NOMO-1 treated with DMSO at 0.1 percent for 48 hours (cell line): ENCODE data around the gene COPZ1.
A peak's percentile ranks its signal among the peaks of the same experiment; 100 is the strongest.
"Not testable (repeated sequence)": the region's sequence is repeated elsewhere in the genome, so short reads cannot be mapped to it uniquely, and the experiment has no call there.

Source experiments
- DNase-seq: peaks from one replicate; lab custom pipeline; 2025; ENCODE audit not compliant: unreplicated experiment; lab: John Stamatoyannopoulos, UW

The COPZ1 gene

DNA sequence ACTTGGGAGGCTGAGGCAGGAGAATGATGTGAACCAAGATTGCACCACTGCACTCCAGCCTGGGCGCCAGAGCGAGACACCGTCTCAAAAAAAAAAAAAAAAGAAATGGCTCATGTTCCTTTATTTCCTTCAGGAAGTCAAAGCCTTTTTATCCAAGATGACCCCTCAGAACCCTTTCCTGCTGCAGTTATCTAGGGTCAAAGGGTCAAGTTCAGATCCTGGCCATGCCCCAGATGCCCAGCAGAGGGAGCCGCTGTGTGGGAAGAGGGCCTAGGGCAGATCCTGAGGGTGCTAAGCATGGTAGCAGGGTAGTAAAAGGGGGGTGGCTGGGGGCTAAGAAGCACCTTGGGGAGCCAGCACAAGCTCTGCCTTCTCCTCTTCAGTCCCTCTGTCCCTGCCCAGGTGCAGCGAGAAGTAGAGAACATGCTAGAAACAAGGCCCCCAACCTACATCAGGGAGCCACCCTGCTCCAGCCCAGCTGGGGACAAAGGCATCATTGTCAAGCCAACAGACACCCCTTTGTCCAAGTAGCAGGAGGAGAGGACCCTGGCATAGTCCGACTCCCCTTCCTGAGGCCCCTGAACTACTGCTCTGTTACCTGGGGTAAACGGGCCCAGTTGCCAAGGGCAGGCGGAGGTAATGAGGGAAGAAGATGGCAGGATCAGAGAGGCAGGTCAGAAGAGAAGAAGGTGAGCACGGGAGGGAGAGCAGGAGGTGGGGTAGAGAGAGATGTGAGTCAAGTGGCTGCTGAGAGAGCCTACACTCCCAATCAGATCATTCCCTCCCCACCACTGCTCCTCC is 30.6 kb upstream of the COPZ1 start:
- peak; percentile 45 for DNase-seq

DNA sequence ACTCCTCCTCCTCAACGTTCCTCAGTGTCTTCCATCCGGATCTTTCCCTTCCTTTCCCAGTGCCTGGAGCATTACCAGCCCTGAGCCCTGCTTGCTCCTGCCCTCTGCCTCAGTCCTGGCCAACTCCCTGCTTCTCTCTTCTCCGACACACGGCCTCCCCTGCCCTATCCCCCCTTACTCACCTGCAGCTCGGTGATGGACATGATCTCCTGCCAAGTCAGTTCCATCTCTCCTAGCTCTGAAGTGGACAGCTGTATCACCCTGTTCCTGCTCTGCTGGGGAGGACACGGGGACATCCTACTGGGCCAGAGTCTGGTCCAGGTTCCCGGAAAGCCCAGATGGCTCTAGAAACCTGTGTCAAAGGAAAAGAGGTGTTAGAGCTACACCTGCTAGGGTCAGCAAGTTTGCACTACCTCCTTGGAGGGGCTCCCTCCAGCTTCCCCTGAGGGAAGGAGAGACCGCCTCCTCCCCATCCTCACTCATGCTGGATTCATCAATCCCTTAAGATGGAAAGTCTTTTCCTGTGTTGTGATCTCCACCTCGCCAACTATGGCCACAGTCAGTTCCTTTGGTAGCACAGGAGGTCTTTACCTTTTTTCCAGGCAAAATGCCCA is 29.9 kb upstream of the COPZ1 start:
- DNase-seq: no peak

DNA sequence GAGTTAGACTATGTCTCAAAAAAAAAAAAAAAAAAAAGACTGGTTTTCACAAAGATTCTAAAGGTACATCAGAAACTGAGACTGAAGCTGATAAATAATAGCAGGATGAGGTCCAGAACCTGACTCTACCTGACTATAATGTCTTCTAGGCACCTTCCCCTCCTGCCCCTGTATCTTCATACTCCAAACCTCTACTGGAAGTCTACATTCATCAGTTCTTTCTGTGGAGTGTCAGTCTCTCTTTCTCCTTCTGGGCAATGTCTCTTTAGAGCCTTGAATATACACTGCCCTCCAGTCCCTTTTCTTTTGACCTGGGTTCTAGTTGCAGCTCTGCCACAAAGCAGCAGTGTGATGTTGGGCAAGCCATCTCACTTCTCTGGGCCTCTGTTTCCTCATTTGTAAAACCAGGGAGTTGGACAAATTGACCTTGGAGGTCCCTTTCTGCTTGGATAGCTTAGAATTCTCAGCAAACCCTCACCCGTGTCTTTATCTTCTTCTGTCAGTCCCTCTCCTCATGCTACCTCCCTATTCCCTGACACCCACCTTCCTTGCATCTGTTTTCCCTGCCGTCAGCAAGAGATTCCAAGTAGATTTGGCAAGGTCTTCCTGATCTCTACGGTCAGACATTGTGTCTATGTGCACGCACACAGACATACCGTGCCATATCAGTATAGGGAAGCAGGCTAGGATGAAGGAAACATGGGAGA is 28.4 kb upstream of the COPZ1 start:
- DNase-seq: no peak

DNA sequence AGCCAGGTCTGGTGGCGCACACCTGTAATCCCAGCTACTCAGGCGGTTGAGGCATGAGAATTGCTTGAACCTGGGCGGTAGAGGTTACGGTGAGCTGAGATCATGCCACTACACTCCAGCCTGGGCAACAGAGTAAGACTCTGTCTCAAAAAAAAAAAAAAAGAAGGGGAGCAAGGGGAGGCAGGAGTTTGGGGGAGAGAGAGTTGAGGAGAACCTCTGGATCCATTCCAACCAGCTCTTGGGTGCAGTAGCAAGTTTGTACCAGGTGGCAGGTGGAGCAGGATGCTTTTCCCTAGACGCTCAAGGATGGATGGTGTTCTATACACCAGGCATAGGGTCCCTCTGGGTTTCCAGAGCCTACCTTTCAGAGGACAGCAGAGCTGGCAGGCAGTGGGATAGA is 26.0 kb upstream of the COPZ1 start:
- DNase-seq: no peak

DNA sequence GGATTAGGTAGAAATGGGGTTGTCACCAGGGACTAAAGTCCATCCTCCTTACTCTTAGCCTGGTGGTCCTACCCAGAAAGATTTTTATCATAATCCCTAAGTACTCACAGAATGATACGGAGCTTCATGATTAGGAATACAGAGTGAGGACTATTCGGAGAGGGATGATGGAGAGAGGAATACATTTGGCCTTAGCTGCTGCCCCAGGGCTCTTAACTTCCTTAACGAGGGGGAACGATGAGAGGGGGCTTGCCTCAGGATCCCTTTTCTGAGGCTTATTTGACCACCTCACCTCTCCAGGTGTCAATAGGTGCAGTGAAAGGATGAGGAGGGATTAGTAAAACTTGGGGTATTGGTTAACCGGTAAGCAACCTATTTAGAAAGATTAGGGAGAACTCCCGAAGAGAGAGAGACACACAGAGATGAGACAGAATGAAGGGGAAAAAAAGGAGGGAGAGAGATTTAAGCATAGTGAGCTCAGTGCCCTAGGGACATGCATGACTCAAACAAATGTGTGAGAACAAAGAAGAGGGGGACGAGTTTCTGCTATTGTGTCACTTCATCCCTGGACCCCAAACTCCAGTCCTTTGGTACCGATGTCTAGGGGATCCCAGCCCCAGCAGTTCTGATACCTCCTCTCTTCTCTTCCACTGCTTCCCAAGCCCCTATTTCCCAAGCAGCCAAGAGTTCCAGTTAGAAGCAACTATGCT is 25.3 kb upstream of the COPZ1 start:
- DNase-seq: no peak

DNA sequence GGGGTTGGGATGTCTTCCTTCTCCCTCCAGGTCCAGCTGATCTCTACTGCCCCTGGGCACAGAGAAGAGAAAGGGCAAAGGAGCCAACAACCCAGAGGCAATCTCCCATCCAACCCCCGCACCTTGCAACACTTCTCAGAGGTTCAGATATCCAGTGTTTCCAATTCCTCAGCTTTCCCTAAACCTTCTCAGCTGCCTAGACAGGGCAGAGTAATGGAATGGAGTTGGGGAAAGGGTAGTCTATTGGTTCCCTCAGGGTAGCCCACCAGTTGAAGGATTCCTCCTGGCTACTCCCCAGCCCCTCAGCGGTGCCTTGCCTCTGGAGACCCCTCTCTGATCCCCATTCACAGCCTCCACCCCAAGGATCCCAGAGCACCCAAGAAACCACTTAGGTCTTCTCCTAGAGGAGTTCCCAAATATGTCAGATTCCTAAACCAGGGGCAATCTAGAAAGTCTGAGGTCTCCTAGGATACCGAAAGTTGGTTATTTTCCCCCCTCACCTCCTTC is 24.7 kb upstream of the COPZ1 start:
- no peak for DNase-seq

DNA sequence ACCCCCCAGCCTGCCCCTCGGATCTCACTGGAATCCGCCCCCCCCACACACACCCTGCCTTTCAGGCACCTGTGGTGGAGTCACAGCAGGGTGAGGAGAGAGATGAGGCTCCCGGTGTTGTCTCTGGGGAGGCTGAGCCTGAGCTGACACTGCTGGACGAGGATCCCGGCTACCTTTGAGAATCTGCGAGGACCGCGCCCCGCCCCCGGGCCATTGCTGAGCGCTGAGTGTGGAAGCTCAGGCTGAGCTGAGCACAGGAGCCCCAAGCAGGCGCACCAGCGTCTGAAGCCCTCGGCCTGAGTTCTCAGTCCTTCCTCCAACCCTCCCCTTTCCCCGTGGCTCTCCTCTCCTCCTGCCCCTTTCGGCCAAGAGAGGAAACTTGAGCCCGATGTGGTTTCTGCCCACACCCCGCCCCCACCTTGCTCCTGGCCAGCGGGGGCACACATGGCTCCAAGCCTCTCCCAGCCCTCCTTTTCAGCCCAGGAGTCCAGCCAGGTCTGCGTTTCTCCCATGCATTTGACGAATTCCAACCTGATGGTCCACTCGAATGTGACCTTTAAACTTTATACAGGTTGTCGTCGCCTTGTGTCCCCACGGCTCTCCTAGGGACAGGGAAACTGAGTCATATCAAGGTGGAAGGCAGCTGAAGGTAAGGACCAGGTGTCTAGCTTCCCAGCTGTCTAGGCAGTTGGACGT is 24.1 kb upstream of the COPZ1 start, which contains the start of gene NFE2:
NFE2 (minus strand) TSS at position 284 of the 696 bp plus-strand sequence. CDS start 5,767 bp downstream, outside the sequence.
- DNase-seq: peak; percentile 83

DNA sequence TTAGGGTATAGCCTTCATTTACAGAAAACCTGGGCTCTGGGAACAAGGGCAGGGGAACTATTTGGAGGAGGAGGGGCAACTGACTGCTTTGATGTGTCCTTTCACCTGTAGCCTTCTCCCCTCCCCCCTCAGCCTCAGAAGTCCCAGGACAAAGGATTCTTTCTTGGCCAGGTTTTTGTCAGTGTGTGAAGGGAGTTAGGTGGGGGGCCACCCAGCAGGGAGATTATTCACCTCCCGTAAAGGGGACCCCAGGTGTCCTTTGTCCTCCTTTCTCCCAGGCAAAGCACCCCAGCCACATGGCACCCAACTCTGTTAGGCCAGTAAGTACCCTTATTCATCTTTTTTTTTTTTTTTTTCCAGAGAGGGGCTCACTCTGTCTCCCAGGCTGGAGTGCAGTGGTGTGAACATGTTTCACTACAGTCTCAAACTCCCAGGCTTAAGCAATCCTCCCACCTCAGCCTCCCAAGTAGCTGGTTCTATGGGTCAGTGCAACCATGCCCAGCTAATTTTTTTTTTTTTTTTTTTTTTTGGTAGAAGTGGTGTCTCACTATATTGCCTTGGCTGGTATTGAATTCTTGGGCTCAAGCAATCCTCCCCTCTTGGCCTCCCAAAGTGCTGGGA is 23.4 kb upstream of the COPZ1 start:
- DNase-seq: no peak

DNA sequence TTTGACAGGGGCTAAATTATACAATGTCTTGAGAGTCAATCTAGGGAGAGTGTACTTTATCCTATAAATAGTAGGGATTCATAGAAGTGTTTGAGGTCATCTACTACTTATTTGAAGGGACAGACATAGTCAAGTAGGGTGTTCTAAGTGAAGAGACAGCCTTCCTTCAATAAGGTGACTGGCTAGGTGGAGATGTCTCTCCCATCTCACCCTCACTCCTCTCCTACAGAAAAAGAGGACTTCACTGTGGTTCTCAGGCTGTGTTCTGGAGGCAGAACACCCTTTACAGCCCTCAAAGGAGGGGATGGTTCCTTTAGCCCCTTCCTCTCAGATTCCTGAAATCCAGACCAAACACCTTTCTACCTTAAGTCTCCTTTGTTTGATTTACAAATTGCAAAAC is 21.3 kb upstream of the COPZ1 start:
- DNase-seq: no peak

DNA sequence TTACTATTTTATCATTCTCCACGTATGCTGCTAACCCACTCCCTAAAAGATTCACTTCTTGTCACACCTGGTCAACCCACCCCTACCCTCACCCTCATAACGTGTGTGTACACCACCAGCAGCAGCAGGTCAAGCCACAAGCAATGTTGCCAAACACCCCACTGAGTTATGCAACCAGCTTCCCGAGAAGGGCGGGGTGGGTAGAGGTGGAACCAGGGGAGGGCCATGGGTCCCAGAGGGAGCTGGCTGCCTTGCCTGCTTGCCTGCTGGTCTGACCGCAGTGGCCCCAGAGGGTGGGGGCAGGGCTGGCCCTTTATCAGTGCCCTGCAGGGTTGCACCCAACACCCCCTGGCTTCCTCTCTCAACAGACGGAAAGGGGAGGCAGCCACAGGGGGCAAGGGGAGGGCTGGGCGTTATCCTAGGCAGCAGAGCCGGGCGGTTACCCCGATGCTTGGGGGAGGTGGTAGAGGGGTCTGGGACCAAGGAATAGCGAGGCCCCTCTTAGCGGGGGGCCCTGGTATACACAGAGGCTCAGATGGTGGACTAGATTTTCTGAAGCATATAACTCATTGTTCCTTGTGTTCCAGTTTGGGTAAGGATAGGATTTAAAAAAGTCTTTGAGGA is 20.6 kb upstream of the COPZ1 start:
- peak; percentile 96 for DNase-seq

DNA sequence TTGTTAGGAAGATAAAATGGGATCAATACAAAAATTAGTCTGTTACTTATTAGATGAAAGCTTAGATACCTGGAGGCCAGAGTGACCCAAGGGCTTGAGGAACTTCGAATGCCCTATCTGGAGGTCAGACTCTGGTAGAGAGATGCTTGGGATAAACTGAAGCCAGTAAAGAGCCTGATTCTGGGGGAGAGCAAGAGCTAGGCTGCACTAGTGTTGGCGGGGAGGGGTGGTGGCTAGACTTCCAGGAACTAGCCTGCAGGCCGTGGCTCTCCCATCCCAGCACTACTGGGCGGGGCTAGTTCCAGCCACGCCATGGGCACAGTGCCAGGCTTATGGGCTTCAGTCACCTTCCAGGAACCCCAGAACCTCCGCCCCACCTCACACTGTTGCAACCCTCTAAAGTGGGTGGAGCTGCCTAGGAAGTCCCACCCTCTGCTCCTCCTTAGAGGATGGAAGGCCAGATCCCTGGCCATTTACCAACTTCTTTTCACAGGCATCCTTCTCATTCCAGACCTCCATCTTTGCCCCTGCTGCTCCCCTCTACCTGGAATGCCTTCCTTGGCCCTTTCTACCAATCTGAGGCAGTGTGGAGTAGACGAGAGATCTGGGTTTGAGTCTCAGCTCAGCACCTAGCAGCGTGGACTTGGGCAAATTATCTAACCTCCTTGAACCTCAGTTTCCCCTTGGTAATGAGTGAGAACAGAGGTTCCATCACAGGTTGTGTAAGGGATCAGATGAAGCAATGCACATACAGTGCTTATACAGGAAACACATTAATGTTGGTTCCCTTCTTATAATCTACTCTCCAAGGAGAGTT is 17.8 kb upstream of the COPZ1 start:
- DNase-seq: peak; percentile 90

DNA sequence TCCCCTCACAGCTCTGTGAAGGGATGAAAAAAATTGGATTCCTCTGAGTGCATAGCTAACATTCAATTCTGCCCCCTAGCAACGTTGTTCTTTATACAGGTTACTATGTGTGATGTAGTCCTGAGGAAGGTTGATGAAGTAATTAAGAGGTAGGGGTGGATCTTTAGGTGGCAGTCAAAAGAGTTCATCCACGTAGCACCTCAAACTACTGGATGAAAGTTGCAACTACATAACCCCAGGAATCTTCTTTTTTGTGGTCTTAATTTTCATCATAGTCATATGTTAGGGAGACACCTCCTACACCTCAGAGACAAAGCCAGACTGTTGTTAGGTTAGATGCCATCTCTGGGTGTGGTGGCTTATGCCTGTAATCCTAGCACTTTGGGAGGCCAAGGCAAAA is 13.9 kb upstream of the COPZ1 start:
- no peak for DNase-seq

DNA sequence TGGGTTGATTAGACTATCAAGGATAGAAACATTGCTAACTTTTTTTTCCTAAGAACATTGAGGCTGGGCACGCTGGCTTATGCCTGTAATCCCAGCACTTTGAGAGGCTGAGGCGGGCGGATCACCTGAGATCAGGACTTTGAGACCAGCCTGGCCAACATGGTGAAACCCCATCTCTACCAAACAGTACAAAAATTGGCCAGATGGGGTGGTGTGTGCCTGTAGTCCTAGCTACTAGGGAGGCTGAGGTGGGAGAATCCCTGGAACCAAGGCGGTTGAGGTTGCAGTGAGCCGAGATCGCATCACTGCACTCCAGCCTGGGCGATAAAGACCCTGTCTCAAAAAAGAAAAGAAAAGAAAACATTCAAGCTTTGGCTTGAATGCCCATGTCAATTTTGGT is 12.6 kb upstream of the COPZ1 start:
- DNase-seq: not testable (repeated sequence)

DNA sequence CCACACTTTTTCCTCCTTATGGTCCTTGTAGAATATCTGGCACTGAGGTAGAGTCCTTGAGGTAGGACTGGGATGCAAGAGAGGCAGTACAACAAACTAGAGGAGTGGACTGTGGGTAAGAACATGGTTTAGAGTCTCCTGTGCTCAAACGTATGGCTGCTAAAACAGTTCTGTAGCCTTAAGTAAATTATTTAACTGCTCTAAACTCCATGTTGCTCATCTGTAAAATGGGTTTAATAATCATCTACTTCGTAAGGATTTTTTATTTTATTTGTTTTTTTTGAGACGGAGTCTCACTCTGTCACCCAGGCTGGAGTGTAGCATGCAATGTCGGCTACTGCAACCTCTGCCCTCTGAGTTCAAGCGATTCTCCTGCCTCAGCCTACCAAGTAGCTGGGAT is 3.6 kb upstream of the COPZ1 start:
- no peak for DNase-seq

DNA sequence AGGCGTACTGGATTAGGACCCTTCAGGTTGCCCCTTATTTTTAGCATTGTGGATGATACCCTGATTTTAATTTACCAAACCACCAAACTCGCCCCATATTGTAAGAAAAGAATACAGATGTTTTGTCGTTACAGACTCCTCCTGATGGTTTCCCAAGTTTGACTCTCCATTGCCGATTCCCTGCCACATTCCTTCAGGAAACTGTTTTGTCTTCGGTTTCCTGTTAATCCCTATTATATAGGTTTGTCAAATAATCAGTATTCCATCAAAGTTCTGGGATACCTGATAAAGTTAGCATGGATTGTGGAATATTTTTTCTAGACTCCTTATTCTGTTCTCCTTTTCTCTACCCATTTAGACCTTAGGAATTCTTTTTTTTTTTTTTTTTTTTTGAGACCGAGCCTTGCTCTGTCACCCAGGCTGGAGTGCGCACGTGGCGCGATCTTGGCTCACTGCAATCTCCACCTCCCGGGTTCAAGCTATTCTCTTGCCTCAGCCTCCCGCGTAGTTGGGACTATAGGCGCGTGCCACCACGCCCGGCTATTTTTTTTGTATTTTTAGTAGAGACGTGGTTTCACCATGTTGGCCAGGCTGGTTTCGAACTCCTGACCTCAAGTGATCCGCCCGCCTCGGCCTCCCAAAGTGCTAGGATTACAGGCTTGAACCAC is 645 bp downstream of the COPZ1 start:
- DNase-seq: not testable (repeated sequence)

DNA sequence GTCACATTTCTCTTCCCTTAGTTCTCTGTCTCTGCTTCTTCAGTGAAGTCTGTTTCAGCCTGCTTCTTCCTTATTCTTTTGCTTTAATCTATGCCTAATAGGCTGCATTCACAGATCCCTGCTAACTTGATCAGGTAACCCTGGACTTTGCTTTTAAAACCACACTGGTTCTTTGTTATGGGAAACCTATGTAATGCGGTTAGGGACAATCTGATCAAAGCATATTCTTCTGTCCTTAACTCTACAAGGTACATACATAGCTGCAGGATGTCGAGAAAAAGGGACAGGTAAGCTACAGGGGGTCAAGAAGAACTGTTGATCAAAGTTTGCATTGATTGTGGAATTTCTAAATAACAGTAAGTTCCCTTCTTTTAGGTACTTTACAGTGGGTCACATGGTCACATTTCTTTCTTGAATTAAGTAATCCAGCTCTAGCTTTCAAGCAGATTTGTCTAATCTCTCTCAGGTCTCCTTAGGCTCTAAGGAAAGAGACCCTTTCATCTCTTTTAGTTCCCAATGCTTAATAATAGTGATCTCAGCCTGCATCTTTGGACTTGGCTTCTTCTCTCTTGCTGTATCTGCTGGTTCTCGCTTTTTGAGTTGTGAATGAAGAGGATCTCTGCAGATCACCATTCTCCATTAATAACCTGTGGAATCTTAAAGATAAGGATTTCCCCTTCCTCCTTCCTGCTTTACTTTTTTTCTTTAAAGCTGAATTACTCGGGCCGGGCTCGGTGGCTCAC is 3.8 kb downstream of the COPZ1 start:
- no peak for DNase-seq

DNA sequence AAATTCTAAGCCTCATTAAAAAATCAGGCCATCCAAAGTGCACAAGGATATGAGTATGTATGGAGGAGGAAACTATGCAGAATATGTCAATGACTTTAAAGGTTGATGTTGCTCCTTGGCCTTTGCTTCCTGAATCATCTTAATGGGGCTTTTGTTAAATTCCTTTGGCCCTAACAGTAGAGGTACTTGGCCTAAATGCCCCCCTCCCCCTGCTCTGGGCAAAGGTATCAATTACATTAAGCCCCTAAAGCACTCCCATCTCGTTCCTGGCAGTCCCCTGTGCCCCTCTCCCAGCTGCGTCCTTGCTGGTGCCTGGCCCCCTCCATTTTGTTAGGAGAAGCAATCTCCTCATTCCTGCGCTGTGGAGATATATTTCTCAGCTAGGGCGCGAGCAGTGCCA is 4.8 kb downstream of the COPZ1 start:
- DNase-seq: no peak

DNA sequence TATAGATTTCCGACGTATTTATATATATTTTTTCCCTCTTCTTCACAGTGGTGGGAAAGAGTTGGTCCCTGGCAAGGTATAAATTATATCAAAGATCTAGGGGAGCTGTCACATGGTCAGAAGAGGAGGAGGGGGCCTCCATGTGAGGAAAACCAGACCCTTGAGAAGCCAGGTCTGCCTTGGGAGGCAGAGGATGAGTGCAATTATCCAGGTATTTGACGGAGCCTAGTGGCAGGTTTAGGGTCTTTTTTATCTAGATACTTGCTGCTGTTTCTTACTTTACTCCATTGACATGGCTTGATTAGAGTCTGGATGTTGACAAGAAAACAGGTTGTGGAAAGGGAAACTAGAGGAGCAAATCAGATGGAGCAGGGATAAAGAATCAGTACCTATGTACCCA is 5.5 kb downstream of the COPZ1 start:
- no peak for DNase-seq
